Smooth muscle cell (in vitro differentiated cells): ENCODE results near the gene TXNL1. TPM values are rescaled to one million over a fixed set of nuclear protein-coding genes. Genes with fewer than 3 reads are reported as not detected.

Experiments used
- DNase-seq: peaks from one replicate; lab custom pipeline; 2025; ENCODE audit not compliant: unreplicated experiment; lab: John Stamatoyannopoulos, UW
- H2AFZ ChIP-seq: fragments of 200-600 bp; sonication (generic); 2 replicates; pipeline ENCODE4 v1.6.0; 2016; ENCODE audit warnings: antibody characterized with exemption, low read depth, mild to moderate bottlenecking
- H3F3A ChIP-seq: fragments of 200-600 bp; sonication (generic); 2 replicates; pipeline ENCODE4 v1.6.0; 2017; ENCODE audit warnings: antibody characterized with exemption, low read depth
- H3K27ac ChIP-seq: fragments of 200-600 bp; sonication (generic); 2 replicates; pipeline ENCODE4 v1.5.1; 2016; ENCODE audit warnings: low read depth, mild to moderate bottlenecking
- H3K27me3 ChIP-seq: fragments of 200-600 bp; sonication (generic); 2 replicates; pipeline ENCODE4 v1.6.1; 2016; ENCODE audit warnings: low read depth, mild to moderate bottlenecking
- H3K36me3 ChIP-seq: fragments of 200-600 bp; sonication (generic); 2 replicates; pipeline ENCODE4 v1.5.1; 2016; ENCODE audit warnings: low read depth
- H3K4me1 ChIP-seq: fragments of 200-600 bp; sonication (generic); 2 replicates; pipeline ENCODE4 v1.5.1; 2016; ENCODE audit warnings: low read depth
- H3K4me2 ChIP-seq: fragments of 200-600 bp; sonication (generic); 2 replicates; pipeline ENCODE4 v1.6.0; 2016; ENCODE audit warnings: mild to moderate bottlenecking
- H3K4me3 ChIP-seq: fragments of 200-600 bp; sonication (generic); 2 replicates; pipeline ENCODE4 v1.5.1; 2016; ENCODE audit warnings: mild to moderate bottlenecking
- H3K79me2 ChIP-seq: fragments of 200-600 bp; sonication (generic); 2 replicates; pipeline ENCODE4 v1.6.0; 2016; ENCODE audit warnings: low read depth, mild to moderate bottlenecking
- H3K9ac ChIP-seq: fragments of 200-600 bp; sonication (generic); 2 replicates; pipeline ENCODE4 v1.6.0; 2016; ENCODE audit warnings: low read depth
- H3K9me3 ChIP-seq: fragments of 200-600 bp; sonication (generic); replicated peaks from 2 replicates; pipeline ENCODE4 v1.5.1; 2016; ENCODE audit warnings: low read depth
- H4K20me1 ChIP-seq: fragments of 200-600 bp; sonication (generic); 2 replicates; pipeline ENCODE4 v1.6.0; 2016; ENCODE audit warnings: low read depth
- WGBS: methylation state at CpG from one replicate; pipeline ENCODE4 v1.1.7; 2016; ENCODE audit warnings: low lambda C conversion rate; 5-methylcytosine and 5-hydroxymethylcytosine counted together
- polyA plus RNA-seq: library from polyadenylated mRNA; unstranded; fragments of >200 nt; fragmentation: Nextera tagmentation; extraction: Ambion mirVana; gene quantifications from 2 replicates; pipeline ENCODE4 v1.2.1, GENCODE V29; 2016
- total RNA-seq: library from RNA; depleted of rRNA; stranded (reverse); fragments of >200 nt; gene quantifications from 2 replicates; pipeline ENCODE4 v1.2.3, GENCODE V29; 2014
- TF ChIP-seq, protein P1 (sequence below): fragments of 200-600 bp; sonication (generic); IDR thresholded peaks from 2 replicates; pipeline ENCODE4 v1.5.1; 2017; ENCODE audit warnings: borderline replicate concordance, mild to moderate bottlenecking, antibody characterized with exemption; ENCODE audit not compliant: insufficient read depth, poor library complexity, severe bottlenecking

The TXNL1 gene
- total and polyA plus RNA-seq, 2 experiments from 2014 or later, result 62.0 to 75.4 TPM

DNA sequence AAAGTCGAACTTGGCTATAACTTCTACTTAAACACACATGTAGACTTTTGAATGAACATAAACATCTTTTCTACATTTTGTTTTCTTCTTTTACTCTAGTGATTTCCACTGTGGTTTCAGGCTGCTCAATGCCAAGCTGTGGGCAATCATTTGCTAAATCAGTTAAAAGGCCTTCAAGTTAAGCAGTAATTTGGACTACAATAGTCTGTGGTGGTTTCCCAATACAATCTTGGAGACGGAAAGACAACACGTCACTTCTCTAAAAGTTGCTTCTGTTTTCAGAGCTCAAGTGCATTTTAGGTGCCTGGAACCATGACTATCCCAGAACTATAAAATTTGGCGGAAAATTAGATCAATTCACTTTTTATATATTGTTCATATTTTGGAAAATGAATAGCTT is 69.4 kb downstream of the TXNL1 start:
- TF ChIP-seq, protein P1, sequence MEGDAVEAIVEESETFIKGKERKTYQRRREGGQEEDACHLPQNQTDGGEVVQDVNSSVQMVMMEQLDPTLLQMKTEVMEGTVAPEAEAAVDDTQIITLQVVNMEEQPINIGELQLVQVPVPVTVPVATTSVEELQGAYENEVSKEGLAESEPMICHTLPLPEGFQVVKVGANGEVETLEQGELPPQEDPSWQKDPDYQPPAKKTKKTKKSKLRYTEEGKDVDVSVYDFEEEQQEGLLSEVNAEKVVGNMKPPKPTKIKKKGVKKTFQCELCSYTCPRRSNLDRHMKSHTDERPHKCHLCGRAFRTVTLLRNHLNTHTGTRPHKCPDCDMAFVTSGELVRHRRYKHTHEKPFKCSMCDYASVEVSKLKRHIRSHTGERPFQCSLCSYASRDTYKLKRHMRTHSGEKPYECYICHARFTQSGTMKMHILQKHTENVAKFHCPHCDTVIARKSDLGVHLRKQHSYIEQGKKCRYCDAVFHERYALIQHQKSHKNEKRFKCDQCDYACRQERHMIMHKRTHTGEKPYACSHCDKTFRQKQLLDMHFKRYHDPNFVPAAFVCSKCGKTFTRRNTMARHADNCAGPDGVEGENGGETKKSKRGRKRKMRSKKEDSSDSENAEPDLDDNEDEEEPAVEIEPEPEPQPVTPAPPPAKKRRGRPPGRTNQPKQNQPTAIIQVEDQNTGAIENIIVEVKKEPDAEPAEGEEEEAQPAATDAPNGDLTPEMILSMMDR, result no peak
- no peak overlapping the region for H3K27ac ChIP-seq
- no peaks in the 10 kb centered on the region for H3F3A ChIP-seq
- no peaks in the 10 kb centered on the region for H3K36me3 ChIP-seq
- no peaks in the 10 kb centered on the region for H3K4me1 ChIP-seq
- H3K9me3 ChIP-seq, result no peaks in the 10 kb centered on the region
- no peaks in the 10 kb centered on the region for H3K27me3 ChIP-seq
- peak overlapping the region; percentile 83 for H2AFZ ChIP-seq
- no peaks in the 10 kb centered on the region for H4K20me1 ChIP-seq
- WGBS, result 77% methylated on average over 4 of the region's 4 CpGs
- no peak overlapping the region for H3K4me2 ChIP-seq
- no peak for DNase-seq
- H3K79me2 ChIP-seq, result no peaks in the 10 kb centered on the region
- no peak overlapping the region for H3K9ac ChIP-seq
- H3K4me3 ChIP-seq, result no peak overlapping the region

DNA sequence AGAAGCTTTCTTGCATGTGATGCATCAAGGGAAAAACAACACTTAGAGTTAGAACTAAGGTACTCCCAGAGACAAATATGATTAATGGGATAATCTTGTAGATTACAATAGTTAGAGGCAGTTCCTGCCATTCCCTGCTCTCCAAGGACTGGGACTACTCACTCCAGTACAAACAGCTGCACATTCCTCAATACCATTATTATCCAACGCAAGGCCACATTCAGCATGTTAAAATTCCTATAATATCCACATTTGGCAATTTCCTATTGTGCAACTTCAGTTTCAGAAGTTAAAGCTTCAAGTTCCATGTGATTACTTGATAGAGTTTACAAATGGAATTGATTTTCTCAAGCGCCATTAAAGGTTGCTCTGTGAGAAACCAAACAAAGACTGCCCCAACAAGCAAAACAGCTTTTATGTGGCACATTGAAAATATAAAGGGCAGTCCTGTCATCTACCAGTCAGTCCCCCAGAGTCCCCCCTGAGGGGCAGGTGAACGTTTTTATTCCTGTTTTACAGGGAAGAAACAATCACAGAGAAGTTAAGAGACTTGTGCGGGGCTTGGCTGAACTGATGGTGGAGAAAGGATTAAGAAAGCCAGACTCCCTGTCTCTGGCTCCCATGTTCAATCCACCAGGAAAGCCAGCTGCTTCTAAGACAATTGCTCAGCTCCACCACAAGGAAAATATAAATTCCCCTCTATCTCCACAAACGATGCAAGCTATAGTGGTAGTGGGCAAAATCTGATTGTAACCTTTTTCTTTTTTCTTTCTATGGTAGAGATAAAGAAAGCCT is 72.6 kb downstream of the TXNL1 start:
- no peaks in the 10 kb centered on the region for H3K9me3 ChIP-seq
- WGBS, result 26% methylated on average over 5 of the region's 5 CpGs
- no peaks in the 10 kb centered on the region for H3K27me3 ChIP-seq
- peak overlapping the region; percentile 16 for H3K4me2 ChIP-seq
- H3K4me1 ChIP-seq, result no peaks in the 10 kb centered on the region
- TF ChIP-seq, protein P1, result no peak
- peak overlapping the region; percentile 54 for H3K27ac ChIP-seq
- DNase-seq, result no peak
- no peaks in the 10 kb centered on the region for H4K20me1 ChIP-seq
- no peaks in the 10 kb centered on the region for H3F3A ChIP-seq
- no peak overlapping the region for H3K4me3 ChIP-seq
- H3K9ac ChIP-seq, result no peak overlapping the region
- H2AFZ ChIP-seq, result peak overlapping the region; percentile 67
- no peaks in the 10 kb centered on the region for H3K36me3 ChIP-seq
- no peaks in the 10 kb centered on the region for H3K79me2 ChIP-seq

DNA sequence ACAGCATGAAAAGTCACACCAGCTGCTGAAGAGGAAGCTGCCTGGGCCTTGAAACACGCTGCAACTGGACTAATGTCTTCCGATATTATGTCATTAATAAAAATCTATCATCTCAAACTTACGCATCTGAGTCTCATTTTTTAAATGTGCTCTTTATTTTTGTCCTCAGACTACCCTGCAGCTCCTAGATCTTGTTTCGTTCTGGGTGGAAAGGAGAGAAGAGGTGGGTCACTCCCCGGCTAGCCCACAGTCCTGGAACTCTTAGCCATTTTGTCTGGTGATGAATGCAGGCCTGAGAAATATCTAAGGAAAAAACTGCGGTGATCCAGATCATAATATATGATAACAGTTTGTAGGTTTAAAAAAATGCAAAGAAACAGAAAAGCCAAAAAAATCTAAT is 73.3 kb downstream of the TXNL1 start:
- H3K4me2 ChIP-seq, result peak overlapping the region; percentile 16
- H3K79me2 ChIP-seq, result no peaks in the 10 kb centered on the region
- peak overlapping the region; percentile 54 for H3K27ac ChIP-seq
- 94% methylated on average over 6 of the region's 6 CpGs for WGBS
- DNase-seq, result no peak
- no peak overlapping the region for H3K4me3 ChIP-seq
- no peaks in the 10 kb centered on the region for H3K36me3 ChIP-seq
- H2AFZ ChIP-seq, result no peak overlapping the region
- H3K9ac ChIP-seq, result no peak overlapping the region
- H3K27me3 ChIP-seq, result no peaks in the 10 kb centered on the region
- no peaks in the 10 kb centered on the region for H3F3A ChIP-seq
- H3K4me1 ChIP-seq, result no peaks in the 10 kb centered on the region
- H4K20me1 ChIP-seq, result no peaks in the 10 kb centered on the region
- H3K9me3 ChIP-seq, result no peaks in the 10 kb centered on the region
- TF ChIP-seq, protein P1, result no peak

DNA sequence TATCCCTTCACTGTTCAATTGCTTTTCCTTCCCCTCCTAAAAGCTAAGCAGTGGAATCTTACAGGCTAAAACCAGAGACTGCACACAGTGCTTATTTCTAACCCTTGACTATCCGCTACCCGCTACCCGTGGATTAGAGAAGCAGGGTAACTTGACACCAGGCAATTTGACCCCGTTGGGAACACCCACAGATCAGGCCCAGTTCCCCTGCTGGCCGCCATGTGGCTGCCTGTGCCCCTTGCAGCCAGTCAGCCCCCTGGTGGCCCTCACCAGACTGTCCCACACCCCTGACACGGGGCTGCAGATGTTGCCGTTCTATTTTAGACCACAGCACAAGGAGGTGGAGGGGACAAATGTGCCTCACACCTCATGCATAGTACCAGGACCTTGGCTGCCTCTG is 74.8 kb downstream of the TXNL1 start:
- 58% methylated on average over 7 of the region's 7 CpGs for WGBS

More for the DNA sequence above, 74.8 kb downstream of the TXNL1 start:
- Histone ChIP-seq H3K9me3 (no peaks in the 10 kb centered on the region), H3K27ac (no peak overlapping the region), H2AFZ (no peak overlapping the region), H3K9ac (no peak overlapping the region), H3K36me3 (no peaks in the 10 kb centered on the region), H3K27me3 (no peaks in the 10 kb centered on the region), H3K79me2 (no peaks in the 10 kb centered on the region), H4K20me1 (no peaks in the 10 kb centered on the region), H3K4me3 (no peak overlapping the region), H3K4me2 (no peak overlapping the region), H3K4me1 (no peaks in the 10 kb centered on the region), H3F3A (no peaks in the 10 kb centered on the region)
- no peak for DNase-seq
- TF ChIP-seq, protein P1, result peak; percentile 29
